Stimulated activated CD8-positive, alpha-beta memory T cell treated with anti-CD3 and anti-CD28 coated beads, Interleukin-4, amount 100 ng/mL, for 1 hour (primary cell): Measurements from ENCODE around the gene ZNF473.

Experiments
- DNase-seq, 2 donors: peaks; one replicate each; pipeline ENCODE4 v3.0.0-alpha.2; 2020; ENCODE audit warnings: low read depth in 2 of 2, low spot score in 1 of 2

The ZNF473 gene

GRCh38 chr19:50003254-50003788 is 22.5 kb upstream of the ZNF473 start:
- no peak for DNase-seq

- DNase-seq: no peak
These were observed 21.9 kb upstream of the ZNF473 start for GRCh38 chr19:50003810-50004419.

- no peak for DNase-seq
These were observed 20.4 kb upstream of the ZNF473 start for GRCh38 chr19:50005428-50005827.

GRCh38 chr19:50007170-50007569 is 18.6 kb upstream of the ZNF473 start:
- no peak for DNase-seq

GRCh38 chr19:50007947-50008346 is 17.9 kb upstream of the ZNF473 start:
- no peak for DNase-seq

GRCh38 chr19:50008532-50008931 is 17.3 kb upstream of the ZNF473 start:
- DNase-seq: no peak

GRCh38 chr19:50016225-50016807 is 9.5 kb upstream of the ZNF473 start:
- DNase-seq: no peak

- no peak for DNase-seq
These were observed 5.3 kb upstream of the ZNF473 start for GRCh38 chr19:50020481-50020880.

- no peak for DNase-seq
These were observed 3.0 kb upstream of the ZNF473 start for GRCh38 chr19:50022823-50023222.

- DNase-seq: no peak
These were observed 1.1 kb upstream of the ZNF473 start for GRCh38 chr19:50024719-50025021.

- peak; percentile 94 to 96 for DNase-seq
These were observed 597 bp upstream of the ZNF473 start, which contains the start of gene VRK3 for GRCh38 chr19:50025022-50025793. Gene VRK3, minus strand, starts transcription at chr19:50025372. Its CDS starts 9,210 bp downstream, at chr19:50016162.

GRCh38 chr19:50026550-50026906 is 723 bp downstream of the ZNF473 start:
- no peak for DNase-seq

GRCh38 chr19:50030225-50030624 is 4.4 kb downstream of the ZNF473 start:
- DNase-seq: no peak

GRCh38 chr19:50030937-50031336 is 5.1 kb downstream of the ZNF473 start:
- DNase-seq: no peak

GRCh38 chr19:50036908-50037307 is 11.1 kb downstream of the ZNF473 start:
- no peak for DNase-seq

GRCh38 chr19:50039968-50040367 is 14.2 kb downstream of the ZNF473 start:
- no peak for DNase-seq

- no peak for DNase-seq
These were observed 15.2 kb downstream of the ZNF473 start for GRCh38 chr19:50040967-50041366.

GRCh38 chr19:50042363-50043024 is 16.7 kb downstream of the ZNF473 start:
- no peak for DNase-seq

- no peak for DNase-seq
These were observed 18.2 kb downstream of the ZNF473 start for GRCh38 chr19:50043967-50044366.

GRCh38 chr19:50044922-50045321 is 19.1 kb downstream of the ZNF473 start:
- no peak for DNase-seq

- DNase-seq: peak; percentile 14 to 30
These were observed 21.1 kb downstream of the ZNF473 start for GRCh38 chr19:50046649-50047503.
